Cerebellar cortex (tissue), 1 donor: ENCODE measurements around the gene KCNAB2.
"Not testable (repeated sequence)": the region's sequence is repeated elsewhere in the genome, so short reads cannot be mapped to it uniquely, and the experiment has no call there.

Experiments
- DNase-seq: peaks from one replicate; pipeline ENCODE4 v3.0.0-alpha.2; 2015; ENCODE audit warnings: low spot score

The KCNAB2 gene

DNA sequence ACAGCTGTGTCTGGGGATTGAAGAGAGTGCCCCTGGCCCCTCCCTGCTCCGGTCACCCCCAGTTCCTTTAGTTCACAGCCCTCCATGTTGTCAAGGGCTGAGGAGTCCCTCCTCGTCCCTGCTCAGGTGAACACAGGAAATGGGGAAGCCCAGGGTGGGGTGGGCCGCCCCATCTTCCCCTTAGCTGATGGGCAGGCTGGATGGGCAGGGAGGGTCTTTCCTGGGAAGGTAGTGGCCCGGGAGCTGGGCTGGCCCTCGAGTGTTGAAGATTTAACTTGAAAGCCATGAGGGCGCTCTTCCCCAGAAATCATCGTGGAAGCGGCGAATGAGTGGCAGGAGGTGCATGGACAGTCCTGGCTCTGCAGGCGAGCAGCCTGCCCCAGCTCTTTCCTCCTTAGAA, 35.1 kb upstream of the KCNAB2 start:
- DNase-seq, result no peak

- no peak for DNase-seq
Measured at GRCh38 chr1:6011161-6011945, 34.3 kb upstream of the KCNAB2 start.

DNA sequence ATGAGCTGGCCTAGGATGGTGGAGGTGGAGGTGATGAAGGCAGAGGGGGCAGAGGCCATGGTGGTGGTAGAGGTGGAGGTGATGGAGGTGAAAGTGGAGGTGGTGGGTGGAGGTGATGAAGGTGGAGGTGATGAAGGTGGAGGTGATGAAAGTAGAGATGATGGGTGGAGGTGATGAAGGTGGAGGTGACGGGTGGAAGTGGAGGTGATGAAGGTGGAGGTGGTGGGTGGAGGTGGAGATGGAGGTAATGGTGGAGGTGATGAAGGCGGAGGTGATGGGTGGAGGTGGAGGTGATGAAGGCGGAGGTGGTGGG, 33.8 kb upstream of the KCNAB2 start:
- no peak for DNase-seq

- no peak for DNase-seq
Measured at GRCh38 chr1:6012529-6013318, 33.0 kb upstream of the KCNAB2 start.

DNA sequence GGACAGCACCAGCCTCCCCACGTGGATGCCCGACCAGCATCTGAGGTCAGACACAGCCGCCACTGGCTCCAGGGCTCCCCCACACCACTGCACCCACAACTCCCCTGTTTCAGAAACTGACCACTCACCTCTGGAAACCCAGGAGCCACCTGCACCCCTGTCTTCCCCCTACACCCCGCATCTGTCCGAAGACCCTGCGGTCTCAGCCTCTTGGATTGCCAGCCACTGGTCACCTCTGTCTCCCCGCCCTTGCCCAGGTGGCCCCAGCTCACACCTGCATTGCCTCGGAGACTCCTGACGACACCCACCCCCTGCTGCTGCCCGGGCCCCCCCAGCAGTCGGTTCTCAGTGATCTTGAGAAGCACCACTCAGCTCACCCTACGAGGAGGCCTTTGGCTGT, 32.2 kb upstream of the KCNAB2 start:
- no peak for DNase-seq

DNA sequence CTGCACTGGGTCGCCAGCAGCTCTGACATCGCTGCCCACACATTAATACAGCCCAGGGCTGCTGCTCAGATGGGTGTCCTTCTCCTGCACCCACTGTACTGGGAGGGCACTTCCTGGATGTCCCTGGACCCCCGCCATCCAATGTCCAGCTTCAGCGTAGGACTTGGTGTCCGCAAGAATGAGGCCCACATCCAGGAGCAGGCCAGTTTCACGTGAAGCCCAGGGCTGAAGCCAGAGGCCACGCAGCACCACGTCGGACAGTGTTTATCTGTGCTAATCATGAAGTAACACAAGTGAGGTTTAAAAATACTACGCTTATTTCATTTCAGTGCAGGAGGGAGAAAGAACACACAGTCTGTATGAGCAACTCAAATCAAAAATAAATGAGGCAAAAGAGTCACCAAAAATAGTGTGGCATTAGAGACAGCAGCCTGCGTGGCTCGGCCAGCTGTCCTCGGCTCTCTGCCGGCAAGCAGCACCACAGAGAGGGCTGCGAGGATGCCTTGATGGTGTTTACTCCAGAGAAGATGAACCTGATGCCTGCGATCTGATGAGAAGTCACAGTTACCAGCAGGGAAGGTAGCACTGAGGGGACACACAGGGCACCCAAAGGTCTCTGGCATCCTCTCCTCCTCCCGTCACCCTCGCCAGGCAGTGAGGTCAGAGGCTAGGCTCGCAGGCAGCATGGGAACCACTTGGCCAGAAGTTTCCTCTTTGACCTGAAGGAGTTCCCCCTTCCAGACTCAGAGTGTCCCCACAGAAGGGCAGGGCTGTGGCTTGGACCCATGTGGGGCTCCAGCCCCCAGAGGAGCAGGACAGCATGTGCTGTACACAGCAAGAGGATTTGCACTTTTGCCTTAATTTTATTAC, 31.3 kb upstream of the KCNAB2 start:
- peak; percentile 64 for DNase-seq

DNA sequence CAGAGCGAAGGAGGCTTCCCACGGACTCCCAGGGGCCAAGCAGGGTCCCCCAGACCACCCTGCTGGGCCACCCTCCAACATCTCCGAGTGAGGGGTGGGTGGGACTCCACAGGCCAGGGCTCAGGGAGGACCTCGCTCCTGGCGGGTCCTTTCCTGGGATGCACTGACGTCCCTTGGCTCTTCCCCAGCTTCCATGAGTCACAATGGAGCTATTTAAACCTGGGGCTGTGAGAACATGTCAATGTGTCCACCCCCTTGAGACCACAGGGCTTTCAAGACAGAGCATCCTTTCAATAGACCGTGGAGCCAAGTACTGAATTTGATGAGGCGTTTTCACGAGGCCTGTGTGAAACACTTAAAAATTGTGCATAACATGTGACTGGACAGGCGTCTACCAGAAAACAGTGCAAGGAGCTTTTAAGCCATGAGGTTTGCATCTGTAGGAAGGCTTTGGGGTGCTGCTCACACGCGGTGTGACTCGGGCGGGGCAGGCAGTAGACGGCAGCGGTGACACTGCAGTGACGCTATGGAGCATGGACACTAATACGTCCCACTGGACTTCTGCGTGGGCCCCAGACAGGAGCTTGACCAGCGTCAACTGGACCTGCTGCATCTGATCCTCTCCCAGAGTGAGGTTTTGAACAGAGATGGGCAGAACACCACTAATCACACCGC, 29.4 kb upstream of the KCNAB2 start:
- no peak for DNase-seq

GRCh38 chr1:6017654-6018053, 28.0 kb upstream of the KCNAB2 start:
- not testable (repeated sequence) for DNase-seq

DNA sequence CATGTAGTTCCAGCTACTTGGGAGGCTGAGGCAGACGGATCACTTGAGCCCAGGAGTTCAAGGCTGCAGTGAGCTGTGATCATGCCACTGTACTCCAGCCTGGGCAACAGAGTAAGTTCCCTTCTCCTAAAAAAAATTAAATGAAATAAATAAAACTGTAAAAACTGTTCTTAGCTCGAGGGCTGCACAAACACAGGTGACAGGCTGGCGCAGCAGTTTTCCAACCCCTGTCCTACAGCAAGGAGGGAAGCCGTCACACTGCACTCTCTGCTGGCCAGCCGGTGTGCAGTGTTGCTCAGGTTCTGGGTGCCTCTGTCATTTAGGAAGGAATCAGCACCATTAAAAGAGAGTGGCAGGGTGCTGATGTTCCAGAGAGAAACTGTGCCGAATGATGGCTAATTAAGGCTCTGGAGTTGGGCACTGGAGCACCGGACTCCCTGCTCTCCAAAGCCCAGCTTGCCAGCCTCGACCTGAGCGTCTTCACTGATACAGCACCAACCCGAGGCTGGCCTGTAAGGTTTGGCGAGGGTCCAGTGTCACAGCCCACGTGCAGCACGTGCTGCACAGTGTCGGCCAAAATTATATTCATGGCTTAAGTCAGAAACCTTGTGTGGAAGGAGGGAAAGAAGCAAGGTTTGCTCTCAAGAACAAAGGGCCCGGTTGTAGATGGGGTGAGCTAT, 26.4 kb upstream of the KCNAB2 start:
- DNase-seq, result no peak

GRCh38 chr1:6022193-6022592, 23.5 kb upstream of the KCNAB2 start:
- no peak for DNase-seq

DNA sequence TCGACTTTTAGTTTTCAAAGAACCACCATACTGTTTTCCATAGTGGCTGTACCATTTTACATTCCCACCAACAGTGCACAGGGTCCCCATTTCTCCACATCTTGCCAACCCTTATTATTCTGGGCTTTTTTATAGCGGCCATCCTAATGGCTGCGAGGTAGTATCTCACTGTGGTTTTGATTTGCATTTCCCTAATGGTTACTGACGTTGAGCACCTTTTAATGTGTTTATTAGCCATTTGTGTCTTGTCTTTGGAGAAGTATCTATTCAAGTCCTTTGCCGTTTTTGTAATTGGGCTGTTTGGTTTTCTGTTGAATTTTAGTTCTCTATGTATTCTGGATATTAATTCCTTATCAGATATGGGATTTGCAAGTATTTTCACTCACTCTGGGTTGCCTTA, 22.3 kb upstream of the KCNAB2 start:
- no peak for DNase-seq

GRCh38 chr1:6024376-6024775, 21.3 kb upstream of the KCNAB2 start:
- no peak for DNase-seq

DNA sequence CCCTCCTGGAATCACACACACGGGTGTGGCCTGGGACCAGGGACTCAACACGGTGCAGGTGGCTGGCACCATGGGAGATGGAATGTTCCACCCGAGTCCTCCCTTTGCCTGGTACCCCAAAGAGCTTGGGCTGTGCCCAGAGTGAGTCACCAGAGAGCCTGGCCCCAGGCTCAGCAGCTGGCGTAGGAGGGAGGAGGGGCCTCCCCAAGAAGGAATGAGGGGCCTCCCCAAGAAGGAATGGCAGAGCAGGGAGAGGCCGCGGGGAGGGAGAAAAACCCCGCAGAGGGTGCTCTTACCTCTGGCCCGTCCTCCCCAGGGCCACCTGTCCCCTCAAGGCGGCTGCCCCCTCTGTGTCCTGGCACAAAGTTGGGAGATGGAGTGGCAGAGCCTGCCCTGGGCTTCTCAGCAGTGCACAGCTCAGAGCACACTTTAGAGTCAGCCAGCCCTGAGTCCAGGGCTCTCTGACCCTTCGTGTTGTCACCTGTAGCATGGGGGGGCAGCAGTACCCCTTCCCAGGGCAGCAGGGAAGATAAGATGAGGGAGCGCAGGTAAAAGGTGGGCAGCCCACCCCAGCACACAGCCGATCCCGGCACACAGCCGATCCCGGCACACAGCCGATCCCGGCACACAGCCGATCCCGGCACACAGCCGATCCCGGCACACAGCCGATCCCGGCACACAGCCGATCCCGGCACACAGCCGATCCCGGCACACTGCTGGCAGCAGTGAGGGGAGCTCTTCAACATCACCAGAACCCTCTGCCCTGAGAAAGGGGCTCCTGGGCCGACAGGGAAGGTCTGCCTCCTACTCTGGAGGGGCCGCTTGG, 20.2 kb upstream of the KCNAB2 start:
- no peak for DNase-seq

- DNase-seq, result no peak
Measured at GRCh38 chr1:6026095-6026809, 19.4 kb upstream of the KCNAB2 start.

DNA sequence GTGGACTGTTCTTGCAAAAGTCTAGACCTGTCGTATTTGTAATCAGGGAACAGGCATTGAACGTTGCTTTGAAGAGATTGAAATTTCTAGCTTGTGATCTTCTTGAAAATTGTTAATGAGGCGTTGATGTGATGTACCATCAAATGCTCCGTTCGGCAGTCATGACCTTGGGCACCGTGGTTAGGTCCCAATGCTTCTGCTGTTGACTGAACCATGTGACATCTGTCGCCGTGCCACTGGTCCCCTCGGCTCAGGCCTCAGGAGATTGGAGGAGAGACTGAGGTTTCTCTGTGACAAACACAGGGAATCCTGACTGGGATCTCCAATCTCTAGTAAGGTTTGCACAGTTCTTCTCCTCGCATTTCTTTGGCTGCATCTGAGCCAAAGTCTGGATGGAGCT, 18.1 kb upstream of the KCNAB2 start:
- no peak for DNase-seq

DNA sequence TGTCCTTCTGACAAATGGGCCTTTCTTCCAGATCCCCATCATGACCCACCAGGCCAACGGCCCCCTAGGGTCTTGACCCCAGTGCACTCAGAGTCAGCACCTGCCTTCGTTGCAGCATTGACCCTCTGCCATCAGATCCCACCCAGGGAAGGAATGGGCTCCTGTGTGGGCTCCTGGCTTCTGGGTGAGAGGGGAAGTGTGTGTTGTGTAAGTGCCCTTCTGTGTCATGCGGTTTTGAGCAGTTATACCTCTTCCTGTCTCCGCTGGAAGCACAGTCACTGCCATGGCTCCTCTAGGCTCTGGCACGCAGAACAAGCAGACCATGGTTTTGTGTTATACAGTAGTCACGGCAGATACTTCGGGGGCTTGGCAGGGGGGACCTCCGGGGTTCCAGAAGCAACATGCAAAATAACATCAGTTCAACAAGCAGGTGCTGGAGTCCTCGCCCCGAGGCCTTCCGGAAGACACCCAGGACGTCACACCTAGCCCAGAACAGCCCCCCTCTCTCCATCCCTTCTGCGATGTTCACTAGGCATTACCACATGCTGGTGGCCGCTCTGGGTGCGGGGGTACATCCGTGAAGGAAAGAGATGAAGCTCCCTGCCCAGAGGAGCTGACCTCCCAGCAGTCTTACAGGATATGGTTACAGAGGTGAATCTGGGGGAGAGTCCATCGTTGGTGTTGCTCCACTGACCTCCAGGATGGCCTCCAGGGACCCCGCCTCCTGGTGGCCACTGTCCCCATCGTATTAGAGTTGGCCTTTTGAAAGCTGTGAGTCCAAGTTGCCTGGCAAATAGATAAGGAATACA, 17.4 kb upstream of the KCNAB2 start:
- DNase-seq, result no peak

- DNase-seq, result no peak
Measured at GRCh38 chr1:6029351-6029750, 16.3 kb upstream of the KCNAB2 start.

DNA sequence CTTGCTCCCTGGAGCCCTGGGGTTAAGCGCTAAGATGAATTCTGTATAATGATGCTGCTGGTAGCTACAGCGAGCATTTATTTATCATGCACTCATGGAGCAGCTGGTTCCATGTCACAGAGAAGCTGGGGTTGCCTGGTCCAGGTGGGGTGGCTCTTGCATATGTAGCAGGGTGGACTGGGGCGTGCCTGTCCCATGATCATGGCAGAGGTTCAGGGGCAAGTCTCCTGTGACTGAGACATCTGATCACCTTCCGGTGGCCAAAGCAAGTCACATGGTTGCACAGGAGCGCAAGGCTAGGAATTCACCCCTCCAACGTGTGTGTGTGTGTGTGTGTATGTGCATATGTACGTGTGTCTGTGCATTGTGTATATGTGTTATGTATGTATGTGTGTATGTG, 15.6 kb upstream of the KCNAB2 start:
- no peak for DNase-seq
